Limb (tissue), 2 donors: ENCODE data around the gene TMEM45A.
A peak's percentile ranks its signal among the peaks of the same experiment; 100 is the strongest.
"Not testable (repeated sequence)": the region's sequence is repeated elsewhere in the genome, so short reads cannot be mapped to it uniquely, and the experiment has no call there.

Source experiments
- DNase-seq, 2 donors: peaks; one replicate each; pipeline ENCODE4 v3.0.0-alpha.2; 2016; ENCODE audit errors: extremely low spot score in 2 of 2

Gene TMEM45A, protein sequence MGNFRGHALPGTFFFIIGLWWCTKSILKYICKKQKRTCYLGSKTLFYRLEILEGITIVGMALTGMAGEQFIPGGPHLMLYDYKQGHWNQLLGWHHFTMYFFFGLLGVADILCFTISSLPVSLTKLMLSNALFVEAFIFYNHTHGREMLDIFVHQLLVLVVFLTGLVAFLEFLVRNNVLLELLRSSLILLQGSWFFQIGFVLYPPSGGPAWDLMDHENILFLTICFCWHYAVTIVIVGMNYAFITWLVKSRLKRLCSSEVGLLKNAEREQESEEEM

DNA sequence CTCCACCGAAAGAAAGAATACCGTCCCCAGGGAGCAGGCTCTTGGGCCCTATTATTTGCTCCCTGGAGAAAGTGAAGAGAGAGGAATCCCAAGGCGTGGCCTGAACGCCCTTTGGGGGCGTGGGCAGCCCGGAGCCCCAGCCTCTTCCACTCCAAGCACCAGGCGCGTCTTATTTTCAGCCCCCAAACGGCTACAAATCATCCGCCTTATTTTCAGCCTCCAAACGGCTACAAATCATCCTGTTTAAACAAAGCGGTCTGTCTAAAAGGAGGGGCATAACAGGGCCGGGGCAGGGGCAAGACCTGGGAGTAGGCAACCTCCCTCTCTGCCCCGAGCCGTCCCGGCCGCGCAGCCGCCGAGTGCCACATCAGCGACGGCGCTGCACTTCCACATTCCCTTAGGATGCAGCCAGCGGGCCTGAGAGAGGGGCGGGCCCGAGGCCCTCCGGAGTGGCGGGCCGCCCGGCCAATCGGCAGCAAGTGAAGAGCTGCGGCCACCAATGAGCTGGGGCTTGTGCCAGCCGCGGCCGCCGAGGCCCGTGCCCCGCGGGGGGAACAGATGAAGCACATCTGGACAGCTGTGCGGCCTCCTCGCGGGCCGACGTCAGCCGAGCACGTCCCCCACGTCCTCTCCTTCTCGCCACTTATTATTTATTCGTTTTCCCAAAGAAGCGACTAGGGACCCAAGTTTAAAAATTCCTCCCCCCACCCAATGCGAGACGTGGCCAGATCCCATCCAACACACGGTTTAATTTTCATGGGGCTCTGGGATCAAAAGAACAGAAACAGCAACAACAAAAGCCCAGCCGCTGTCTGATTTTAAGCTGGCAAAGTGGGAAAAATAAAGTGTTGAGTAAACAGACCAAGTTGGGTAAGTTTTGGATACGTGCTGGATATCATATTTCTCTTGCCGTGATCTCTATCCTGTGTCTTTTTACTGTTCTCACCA lies at the start of gene TMEM45A:
Gene TMEM45A (plus strand): TSS at position 561 of the 948 bp plus-strand sequence. CDS start 62,593 bp downstream, outside the sequence.
- peak; percentile 95 to 98 for DNase-seq

DNA sequence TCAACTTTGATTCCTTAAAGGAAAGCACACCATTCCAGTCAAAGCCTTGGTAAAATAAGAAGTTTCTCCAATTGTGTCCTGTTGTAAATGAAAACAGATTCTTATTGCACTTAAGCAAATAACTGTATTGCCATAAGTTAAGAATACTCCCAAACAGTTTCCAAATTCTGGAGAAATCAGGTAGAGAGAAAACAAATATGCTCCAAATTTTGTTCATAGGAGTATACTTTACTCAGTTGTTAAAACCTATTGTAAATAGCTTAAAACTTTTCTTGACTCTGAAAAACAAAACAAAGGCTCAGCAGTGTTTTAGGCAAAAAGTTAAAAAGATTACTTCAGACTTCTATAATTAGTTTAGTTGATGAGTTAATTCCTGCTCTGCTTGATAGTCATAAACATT lies 48.7 kb upstream of the TMEM45A start:
- DNase-seq: no peak

DNA sequence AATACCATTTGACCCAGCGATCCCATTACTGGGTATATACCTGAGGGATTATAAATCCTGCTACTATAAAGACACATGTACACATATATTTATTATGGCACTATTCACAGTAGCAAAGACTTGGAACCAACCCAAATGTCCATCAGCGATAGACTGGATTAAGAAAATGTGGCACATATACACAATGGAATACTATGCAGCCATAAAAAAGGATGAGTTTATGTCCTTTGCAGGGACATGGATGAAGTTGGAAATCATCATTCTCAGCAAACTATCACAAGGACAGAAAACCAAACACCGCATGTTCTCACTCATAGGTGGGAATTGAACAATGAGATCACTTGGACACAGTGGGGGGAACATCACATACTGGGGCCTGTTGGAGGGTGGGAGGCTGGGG lies 45.4 kb upstream of the TMEM45A start:
- DNase-seq: not testable (repeated sequence)

DNA sequence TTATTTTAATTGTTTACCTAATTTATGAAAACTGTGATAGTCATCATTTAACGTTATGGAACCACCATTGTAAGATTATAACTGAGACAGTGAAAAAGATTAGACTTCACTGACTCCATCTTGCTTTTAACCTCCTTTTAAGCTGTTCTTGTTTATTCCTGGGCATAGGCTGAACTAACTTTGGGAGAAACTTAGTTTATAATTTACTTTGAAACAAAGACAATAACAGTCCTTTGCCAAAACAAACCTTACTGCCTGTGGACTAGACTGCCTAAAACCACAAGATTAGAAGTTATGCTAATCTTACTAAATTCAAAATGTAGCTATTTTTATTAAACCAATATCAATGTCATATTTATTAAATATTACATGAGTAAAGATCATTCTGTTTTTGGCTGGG lies 44.3 kb upstream of the TMEM45A start:
- DNase-seq: no peak

DNA sequence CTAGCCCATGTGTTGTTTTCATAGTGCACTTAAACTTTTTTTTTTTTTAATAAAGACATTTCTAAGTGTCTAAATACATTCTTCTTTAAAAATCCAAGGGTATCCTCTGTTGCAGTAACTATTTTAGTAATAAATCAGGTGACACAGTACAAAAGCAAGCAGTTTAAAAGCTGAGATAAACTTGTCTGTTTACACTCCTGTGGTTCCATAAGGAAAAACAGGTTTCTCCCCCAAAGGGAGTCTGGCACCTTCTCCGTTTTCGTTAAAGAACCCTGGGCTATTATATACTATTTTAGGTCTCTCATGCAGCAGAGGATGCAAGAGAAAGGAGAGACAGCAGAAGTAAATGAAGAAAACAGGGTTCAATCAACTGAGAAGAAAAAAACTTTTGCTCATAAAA lies 43.2 kb upstream of the TMEM45A start:
- no peak for DNase-seq

DNA sequence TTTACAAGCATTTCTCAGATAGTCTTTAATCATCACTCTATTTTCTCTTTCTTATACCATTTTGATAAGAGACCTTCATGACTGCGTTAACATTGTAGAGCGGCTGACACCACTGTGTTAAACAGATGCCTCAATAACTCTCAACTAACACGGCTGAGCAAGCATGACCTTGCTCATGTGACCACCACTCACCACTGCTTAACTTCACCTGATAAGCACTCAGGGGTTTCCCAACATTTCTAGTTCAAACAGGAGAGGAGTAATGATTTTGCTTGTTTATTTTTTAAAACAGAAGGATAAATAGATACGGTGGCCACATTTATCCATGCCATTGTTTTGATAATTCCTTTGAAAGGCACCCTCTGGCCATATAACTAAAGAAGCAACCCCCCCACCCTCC lies 37.7 kb upstream of the TMEM45A start:
- DNase-seq: no peak

DNA sequence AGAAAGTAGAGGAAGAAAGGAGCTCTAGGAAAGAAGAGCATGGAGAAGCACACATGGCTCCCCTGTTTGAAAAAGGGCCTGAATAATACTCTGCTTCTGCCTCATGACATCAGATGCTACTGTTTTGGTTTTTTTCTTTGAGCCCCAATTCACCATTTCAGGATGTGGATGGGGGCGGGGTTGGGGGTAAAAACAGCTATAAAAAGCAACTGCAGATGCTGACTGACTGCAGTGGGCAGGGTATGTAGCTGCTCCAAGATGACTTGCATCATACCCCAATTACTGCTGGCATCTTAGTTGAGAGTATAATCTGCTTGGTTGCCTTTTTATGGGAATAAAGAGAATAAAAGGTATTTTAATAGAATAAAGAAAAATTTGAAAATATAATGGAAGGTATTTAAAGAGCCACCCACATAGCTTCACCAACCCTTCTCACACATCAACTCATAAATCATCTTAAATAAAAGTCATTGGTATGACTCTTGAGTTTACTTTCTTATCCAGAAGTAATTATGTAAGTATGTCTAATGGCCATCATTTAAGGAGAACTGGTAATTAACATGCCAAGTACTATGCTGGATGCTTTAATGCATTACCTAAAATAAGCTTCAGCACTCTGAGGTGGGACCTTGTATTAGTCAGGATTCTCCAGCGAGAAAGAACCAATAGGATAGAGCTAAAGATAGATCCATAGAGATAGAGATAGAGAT lies 36.4 kb upstream of the TMEM45A start:
- no peak for DNase-seq

DNA sequence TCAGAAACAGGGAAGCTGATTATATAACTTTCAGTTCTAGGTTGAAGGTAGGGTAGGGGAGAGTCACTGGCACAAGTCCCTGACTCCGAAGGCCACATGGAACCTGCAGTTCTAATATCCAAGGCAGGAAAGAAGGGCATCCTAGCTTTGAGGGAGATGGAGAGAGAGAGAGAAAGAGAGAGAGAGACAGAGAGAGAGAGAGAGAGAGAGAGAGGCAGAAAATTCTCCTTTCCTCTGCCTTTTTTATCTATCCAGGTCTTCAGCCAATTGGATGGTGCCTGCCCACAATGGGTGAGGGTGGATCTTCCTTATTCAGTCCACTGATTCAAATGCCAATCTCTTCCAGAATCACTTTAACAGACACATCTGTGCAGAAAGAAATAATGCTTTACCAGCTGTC lies 35.7 kb upstream of the TMEM45A start:
- DNase-seq: no peak

DNA sequence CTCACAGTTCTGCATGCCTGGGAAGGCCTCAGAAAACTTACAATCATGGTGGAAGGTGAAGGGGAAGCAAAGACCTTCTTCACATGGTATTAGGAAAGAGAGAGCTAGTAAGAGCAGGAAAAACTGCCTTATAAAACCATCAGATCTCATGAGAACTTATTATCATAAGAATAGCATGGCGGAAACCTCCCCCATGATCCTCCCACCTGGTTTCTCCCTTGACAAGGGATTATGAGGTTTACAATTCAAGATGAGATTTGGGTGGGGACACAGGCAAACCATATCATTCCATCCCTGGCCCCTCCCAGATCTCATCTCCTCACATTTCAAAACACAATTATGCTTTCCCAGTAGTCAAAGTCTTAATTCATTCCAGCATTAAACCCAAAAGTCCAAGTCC lies 34.6 kb upstream of the TMEM45A start:
- DNase-seq: no peak

DNA sequence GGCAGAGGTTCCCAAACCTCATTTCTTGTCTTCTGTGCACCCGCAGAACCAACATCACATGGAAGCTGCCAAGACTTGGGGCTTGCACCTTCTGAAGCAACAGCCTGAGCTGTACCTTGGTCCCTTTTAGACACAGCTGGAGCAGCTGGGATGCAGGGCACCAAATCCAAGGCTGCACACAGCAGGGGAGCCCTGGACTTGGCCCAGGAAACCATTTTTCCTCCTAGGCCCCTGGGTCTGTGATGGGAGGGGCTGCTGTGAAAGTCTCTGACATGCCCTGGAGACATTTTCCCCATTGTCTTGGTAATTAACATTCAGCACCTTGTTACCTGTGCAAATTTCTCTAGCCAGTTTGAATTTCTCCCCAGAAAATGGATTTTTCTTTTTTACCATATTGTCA lies 33.6 kb upstream of the TMEM45A start:
- DNase-seq: no peak

DNA sequence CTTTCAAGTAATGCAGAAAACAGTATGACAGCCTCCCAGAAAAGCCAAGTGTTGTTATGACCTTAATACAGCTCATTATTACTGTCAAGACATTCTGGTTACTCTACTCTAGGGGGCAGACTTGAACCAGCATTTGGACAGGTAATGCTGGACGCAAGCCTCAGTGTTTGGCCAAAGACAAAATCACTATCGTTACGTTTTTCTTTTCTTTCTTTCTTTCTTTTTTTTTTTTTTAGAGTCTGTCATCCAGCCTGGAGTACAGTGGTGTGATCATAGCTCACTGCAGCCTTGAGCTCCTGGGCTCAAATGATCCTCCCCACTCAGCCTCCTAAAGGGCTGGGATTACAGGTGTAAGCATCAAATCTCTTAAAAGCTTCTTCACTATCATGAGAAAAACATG lies 29.4 kb upstream of the TMEM45A start:
- peak in 1 of 2 donors; percentile 61 for DNase-seq

DNA sequence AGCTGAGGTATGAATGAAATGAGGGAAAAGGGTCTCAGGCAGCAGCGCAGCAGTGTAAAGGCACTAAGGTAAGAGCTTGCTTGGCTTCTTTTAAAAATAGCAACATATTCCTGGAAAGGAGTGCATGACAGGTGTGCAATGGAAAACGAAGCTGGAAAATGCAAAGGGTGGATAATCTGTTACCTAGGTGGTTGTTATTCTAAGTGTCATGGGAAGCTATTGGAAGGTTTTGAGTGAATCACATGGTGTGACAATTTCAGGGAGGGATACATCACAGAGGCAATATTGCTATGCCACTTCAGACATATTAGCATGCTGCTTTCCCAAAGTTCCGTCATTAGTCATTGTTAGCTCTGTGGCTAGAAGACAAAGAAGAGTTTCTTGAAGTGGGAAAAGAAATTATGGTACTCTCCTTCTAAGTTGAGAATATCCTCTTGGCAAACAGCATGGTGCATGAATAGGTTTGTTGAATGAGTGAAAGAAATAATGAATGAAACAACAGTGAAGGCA lies 28.7 kb upstream of the TMEM45A start:
- no peak for DNase-seq

DNA sequence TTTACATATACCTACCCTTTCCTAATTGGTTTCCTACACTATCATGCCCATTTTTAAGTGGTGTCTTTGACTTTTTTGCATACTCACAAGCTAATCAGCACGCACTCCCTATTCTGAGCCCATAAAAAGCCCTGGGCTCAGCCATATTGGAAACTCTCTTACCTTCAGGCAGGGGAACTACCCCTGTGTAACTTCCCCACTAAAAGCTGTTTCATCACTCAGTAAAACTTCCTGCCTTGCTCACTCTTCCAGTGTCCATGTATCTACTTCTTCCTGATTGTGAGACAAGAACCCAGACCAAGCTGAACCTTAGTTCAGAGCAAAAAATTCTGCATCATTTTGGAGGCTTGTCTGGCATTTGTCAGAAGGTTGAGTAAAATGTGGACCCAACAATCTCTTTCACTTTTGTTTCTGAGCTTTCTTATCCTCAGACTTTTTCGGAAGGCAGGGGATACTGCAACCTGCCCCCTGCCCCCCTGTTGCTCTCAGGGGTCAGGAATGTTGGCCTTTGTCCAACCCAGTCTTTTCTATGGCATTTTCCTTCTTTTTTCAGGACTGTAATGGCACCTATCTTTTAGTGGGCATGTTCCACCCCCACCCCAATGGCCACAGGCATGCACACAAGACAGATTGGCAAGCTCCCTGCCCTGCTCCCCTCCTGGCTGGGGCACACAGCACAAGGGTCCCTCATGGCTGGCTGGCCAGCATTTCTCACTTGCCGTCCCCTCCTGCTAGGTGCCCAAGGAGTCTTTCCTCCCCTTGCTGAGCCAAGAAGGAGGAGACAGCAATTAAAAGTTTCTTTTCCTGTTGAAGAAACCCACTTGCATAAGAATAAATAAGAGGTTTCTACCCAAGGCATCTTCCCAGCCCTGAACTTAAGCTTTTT lies 26.3 kb upstream of the TMEM45A start:
- no peak for DNase-seq

DNA sequence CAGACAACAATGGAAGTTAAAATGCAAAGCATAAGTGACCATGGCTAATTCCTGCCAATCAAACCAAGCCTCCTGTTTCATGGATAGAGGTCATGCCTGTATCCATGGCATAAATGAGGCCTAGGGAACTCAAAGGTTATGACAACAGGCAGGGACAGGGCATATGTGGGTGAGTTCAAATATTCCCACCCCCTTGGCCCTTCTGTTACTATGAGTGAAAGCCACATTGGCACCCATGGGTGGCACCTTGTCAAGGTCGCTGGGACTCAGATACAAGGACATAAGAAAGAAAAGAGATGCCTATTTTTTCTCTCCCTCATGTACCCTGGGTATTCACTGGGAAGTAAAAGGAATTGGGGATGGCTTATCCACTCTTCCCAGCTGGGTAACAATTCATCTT lies 25.3 kb upstream of the TMEM45A start:
- DNase-seq: no peak

DNA sequence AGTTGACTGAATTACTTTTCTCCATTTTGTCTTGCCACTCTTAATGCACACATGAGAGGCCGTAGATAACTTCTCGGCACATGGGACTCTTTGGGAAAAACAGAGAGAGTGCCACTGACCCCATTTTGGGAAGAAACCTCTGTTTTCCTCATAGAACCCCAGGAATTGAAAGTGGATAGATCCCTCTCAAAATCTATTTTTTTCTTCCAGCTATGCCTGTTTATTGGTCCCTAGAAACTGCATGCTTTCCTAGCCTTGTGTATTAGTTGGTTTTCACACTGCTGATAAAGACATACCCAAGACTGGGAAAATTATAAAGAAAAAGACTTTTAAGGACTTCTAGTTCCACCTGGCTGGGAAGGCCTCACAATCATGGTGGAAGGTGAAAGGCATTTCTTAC lies 23.7 kb upstream of the TMEM45A start:
- DNase-seq: no peak

DNA sequence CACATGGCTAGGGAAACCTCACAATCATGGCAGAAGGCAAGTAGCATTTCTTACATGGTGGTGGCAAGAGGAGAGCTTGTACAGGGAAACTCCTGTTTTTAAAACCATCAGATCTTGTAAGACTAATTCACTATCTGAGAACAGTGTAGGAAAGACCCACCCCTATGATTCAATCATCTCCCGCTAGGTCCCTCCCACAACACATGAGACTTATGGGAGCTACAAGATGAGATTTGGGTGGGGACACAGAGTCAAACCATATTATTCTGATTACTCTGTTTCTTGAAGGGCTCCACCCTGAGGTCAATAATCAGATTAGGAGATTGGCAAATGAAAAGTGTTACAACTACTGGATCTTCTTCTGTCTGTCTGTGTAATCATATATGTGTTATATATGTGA lies 21.5 kb upstream of the TMEM45A start:
- DNase-seq: no peak

DNA sequence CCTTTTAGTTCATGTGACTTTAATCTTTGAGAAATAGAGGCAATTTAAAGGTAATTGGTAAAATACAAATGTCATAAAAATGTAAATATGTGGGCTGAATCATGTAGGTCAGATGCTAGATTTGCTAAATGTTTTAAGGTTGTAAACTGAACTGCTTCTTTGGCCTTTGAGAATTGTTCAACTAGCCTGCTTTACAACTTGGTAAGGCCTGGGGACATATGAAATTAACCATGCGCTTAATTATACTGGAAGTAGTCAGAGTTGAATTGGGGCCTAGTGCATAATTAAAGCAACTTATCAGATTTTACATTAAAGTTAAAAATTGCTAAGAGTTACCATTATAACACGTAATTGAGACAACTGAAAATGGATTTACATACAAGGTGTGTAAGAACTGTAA lies 21.0 kb upstream of the TMEM45A start:
- DNase-seq: no peak

DNA sequence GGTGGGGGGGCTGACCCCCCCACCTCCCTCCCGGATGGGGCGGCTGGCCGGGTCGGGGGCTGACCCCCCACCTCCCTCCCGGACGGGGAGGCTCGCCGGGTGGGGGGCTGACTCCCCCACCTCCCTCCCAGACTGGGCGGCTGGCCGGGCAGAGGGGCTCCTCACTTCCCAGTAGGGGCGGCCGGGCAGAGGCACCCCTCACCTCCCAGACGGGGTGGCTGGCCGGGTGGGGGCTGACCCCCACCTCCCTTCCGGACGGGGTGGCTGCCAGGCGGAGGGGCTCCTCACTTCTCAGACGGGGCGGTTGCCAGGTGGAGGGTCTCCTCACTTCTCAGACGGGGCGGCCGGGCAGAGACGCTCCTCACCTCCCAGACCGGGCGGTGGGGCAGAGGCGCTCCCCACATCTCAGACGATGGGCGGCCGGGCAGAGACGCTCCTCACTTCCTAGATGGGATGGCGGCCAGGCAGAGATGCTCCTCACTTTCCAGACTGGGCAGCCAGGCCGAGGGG lies 14.5 kb upstream of the TMEM45A start:
- DNase-seq: not testable (repeated sequence)

DNA sequence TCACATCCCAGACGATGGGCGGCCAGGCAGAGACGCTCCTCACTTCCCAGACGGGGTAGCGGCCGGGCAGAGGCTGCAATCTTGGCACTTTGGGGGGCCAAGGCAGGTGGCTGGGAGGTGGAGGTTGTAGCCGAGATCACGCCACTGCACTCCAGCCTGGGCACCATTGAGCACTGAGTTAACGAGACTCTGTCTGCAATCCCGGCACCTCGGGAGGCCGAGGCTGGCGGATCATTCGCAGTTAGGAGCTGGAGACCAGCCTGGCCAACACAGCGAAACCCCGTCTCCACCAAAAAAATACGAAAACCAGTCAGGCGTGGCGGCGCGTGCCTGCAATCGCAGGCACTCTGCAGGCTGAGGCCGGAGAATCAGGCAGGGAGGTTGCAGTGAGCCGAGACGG lies 13.9 kb upstream of the TMEM45A start:
- not testable (repeated sequence) for DNase-seq

DNA sequence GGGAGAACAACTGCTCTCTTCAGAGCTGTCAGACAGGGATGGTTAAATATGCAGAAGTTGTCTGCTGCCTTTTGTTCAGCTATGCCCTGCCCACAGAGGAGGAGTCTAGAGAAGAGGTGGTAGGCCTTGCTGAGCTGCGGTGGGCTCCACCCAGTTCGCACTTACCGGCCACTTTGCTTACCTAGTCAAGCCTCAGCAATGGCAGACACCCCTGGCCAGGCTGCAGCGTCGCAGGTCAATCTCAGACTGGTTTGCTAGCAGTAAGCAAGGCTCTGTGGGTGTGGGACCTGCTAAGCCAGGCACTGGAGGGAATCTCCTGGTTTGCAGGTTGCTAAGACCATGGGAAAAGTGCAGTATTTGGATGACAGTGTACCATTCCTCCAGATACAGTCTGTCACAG lies 12.3 kb upstream of the TMEM45A start:
- DNase-seq: no peak

DNA sequence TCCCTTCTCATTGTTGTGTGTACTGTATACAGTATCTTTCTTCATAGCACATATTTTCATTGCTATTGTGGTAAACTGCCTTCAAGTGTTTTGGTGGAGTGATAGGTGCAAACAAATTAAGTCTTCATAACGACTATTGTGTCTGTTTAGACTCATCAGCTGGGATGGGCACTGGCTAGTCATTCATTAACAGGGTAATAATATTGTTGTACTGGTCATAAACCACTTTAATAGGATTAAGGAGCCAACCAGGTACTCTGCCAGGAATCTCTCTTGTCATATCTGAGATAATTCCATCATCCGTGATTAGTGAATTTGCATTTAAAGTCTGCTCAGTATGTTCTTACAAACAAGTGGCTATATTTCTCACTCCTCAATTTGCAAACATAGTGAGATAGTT lies 10.2 kb upstream of the TMEM45A start:
- DNase-seq: no peak
